ENCODE results near the gene KIF6.

The KIF6 gene

GRCh38 chr6:39348740-39349139 lies 376.5 kb downstream of the KIF6 start:
- H3K27ac ChIP-seq (replicated peaks), result no peak overlapping the region
- H3K4me3 ChIP-seq (replicated peaks; ENCODE audit: insufficient read depth, low read length), result no peak overlapping the region
- DNase-seq (ENCODE audit: low read depth in 1 of 2, low spot score in 1 of 2), result no peak
- TF ChIP-seq CTCF (IDR thresholded peaks at IDR 0.05; ENCODE audit: insufficient read depth, low read length) (no peak), POLR2AphosphoS5 (IDR thresholded peaks at IDR 0.05; ENCODE audit: low read depth) (no peak), REST (IDR thresholded peaks at IDR 0.05; ENCODE audit: insufficient replicate concordance, low read depth) (no peak), SPI1 (IDR thresholded peaks at IDR 0.05; ENCODE audit: borderline replicate concordance, low read depth) (no peak)
- H3K27me3 ChIP-seq (ENCODE audit: insufficient read depth, poor library complexity, severe bottlenecking), result no peaks in the 10 kb centered on the region

- DNase-seq (ENCODE audit: low read depth in 1 of 2, low spot score in 1 of 2), result peak in 1 of 2 experiments; percentile 60
- TF ChIP-seq CTCF (IDR thresholded peaks at IDR 0.05; ENCODE audit: insufficient read depth, low read length) (peak; percentile 87), GABPA (IDR thresholded peaks at IDR 0.05; ENCODE audit: low read depth) (no peak)
Measured at GRCh38 chr6:39347906-39348585, 377.2 kb downstream of the KIF6 start.

GRCh38 chr6:39347206-39347605 lies 378.0 kb downstream of the KIF6 start:
- Histone ChIP-seq H3K27me3 (ENCODE audit: insufficient read depth, poor library complexity, severe bottlenecking) (no peaks in the 10 kb centered on the region), H3K27ac (replicated peaks) (no peak overlapping the region), H3K4me3 (replicated peaks; ENCODE audit: insufficient read depth, low read length) (no peak overlapping the region)
- TF ChIP-seq SPI1 (IDR thresholded peaks at IDR 0.05; ENCODE audit: borderline replicate concordance, low read depth) (no peak), GABPA (IDR thresholded peaks at IDR 0.05; ENCODE audit: low read depth) (no peak), POLR2AphosphoS5 (IDR thresholded peaks at IDR 0.05; ENCODE audit: low read depth) (no peak), REST (IDR thresholded peaks at IDR 0.05; ENCODE audit: insufficient replicate concordance, low read depth) (no peak)
- DNase-seq (ENCODE audit: low read depth in 1 of 2, low spot score in 1 of 2), result no peak

More at GRCh38 chr6:39347906-39348585, 377.2 kb downstream of the KIF6 start:
- Histone ChIP-seq H3K27me3 (ENCODE audit: insufficient read depth, poor library complexity, severe bottlenecking) (no peaks in the 10 kb centered on the region), H3K27ac (replicated peaks) (no peak overlapping the region), H3K4me3 (replicated peaks; ENCODE audit: insufficient read depth, low read length) (no peak overlapping the region)

- H3K27me3 ChIP-seq (ENCODE audit: insufficient read depth, poor library complexity, severe bottlenecking), result no peaks in the 10 kb centered on the region
- no peak for TF ChIP-seq SPI1 (IDR thresholded peaks at IDR 0.05; ENCODE audit: borderline replicate concordance, low read depth)
- TF ChIP-seq GABPA (IDR thresholded peaks at IDR 0.05; ENCODE audit: low read depth), result no peak
- no peak for TF ChIP-seq CTCF (IDR thresholded peaks at IDR 0.05; ENCODE audit: insufficient read depth, low read length)
- TF ChIP-seq REST (IDR thresholded peaks at IDR 0.05; ENCODE audit: insufficient replicate concordance, low read depth), result no peak
- no peak for TF ChIP-seq POLR2AphosphoS5 (IDR thresholded peaks at IDR 0.05; ENCODE audit: low read depth)
- H3K27ac ChIP-seq (replicated peaks), result no peak overlapping the region
- H3K4me3 ChIP-seq (replicated peaks; ENCODE audit: insufficient read depth, low read length), result no peak overlapping the region
- no peak for DNase-seq (ENCODE audit: low read depth in 1 of 2, low spot score in 1 of 2)
Measured at GRCh38 chr6:39344821-39345280, 380.4 kb downstream of the KIF6 start.
